HepG2 (cell line): Measurements from ENCODE around the gene ZNF385B. TPM values are rescaled to one million over a fixed set of nuclear protein-coding genes. Genes with fewer than 3 reads are reported as not detected.
A peak's percentile ranks its signal among the peaks of the same experiment; 100 is the strongest.

Source experiments
- ATAC-seq: fragments of 200-7000 bp; cut with Tn5 transposase; 3 replicates; pipeline ENCODE4 v1.9.1; 2020; ENCODE audit warnings: mild to moderate bottlenecking, moderate library complexity
- Bru-seq: library from RNA; stranded (reverse); fragments of 400-500 nt; gene quantifications from one replicate; lab custom pipeline; 2021; lab: Mats Ljungman, UMichigan
- BruChase-seq, 2 experiments: library from RNA; stranded (reverse); fragments of 400-500 nt; gene quantifications; one replicate each; lab custom pipeline; 2021; lab: Mats Ljungman, UMichigan
- BruUV-seq: library from RNA; stranded (reverse); fragments of 400-500 nt; replicated peaks from 2 replicates; lab custom pipeline; 2021; lab: Mats Ljungman, UMichigan
- CTCF ChIA-PET: fragments of 300-600 bp; formaldehyde crosslinking; extraction: SDS; loops from one replicate; lab custom pipeline; 2021; ENCODE audit warnings: low total read pairs, inconsistent platforms, low intra/inter-chr PET ratio; lab: Yijun Ruan, JAX
- POLR2A ChIA-PET: fragments of 350-600 bp; sonication (Branson Sonifier 250); formaldehyde crosslinking; loops from one replicate; lab custom pipeline; 2020; ENCODE audit warnings: antibody characterized with exemption, inconsistent platforms; lab: Yijun Ruan, JAX
- DNase-seq: peaks from one replicate; pipeline ENCODE4 v3.0.0-alpha.2; 2015; ENCODE audit warnings: low spot score
- FAIRE-seq: peaks from 3 replicates; lab custom pipeline; 2011; peaks lifted over from hg19 to GRCh38; lab: Jason Lieb, UNC
- H2AFZ ChIP-seq: one replicate; pipeline ENCODE4 v1.6.1; 2011; ENCODE audit warnings: low read length, inconsistent platforms
- H3K27ac ChIP-seq: fragments of 300-600 bp; 3 replicates; pipeline ENCODE4 v1.8.0; 2011; ENCODE audit warnings: mixed run types, mild to moderate bottlenecking, mixed read lengths, low read length, inconsistent platforms; ENCODE audit not compliant: insufficient read depth; ENCODE audit errors: extremely low read length
- H3K27me3 ChIP-seq, 2 experiments: fragments of 200-600 bp in 1 of 2; 2 replicates in 1 of 2; 3 replicates in 1 of 2; pipeline versions ENCODE4 v1.6.0 to v1.8.0; 2011; ENCODE audit warnings: low read length in 2 of 2, mild to moderate bottlenecking in 2 of 2, moderate library complexity in 2 of 2, inconsistent platforms in 1 of 2; ENCODE audit not compliant: insufficient read depth in 2 of 2, control insufficient read depth in 1 of 2
- H3K36me3 ChIP-seq, 2 experiments: fragments of 200-600 bp in 1 of 2; replicated peaks in 1 of 2; 2 replicates in 1 of 2; 3 replicates in 1 of 2; pipeline versions ENCODE4 v1.5.1 to v1.8.0; 2011; ENCODE audit warnings: low read length in 2 of 2, inconsistent platforms in 1 of 2; ENCODE audit not compliant: insufficient read depth in 2 of 2, control insufficient read depth in 1 of 2
- H3K4me1 ChIP-seq: 2 replicates; pipeline ENCODE4 v1.5.1; 2012; ENCODE audit warnings: low read length, inconsistent platforms; ENCODE audit not compliant: insufficient read depth
- H3K4me2 ChIP-seq: 2 replicates; pipeline ENCODE4 v1.6.0; 2011; ENCODE audit warnings: low read depth, low read length, inconsistent platforms
- H3K4me3 ChIP-seq, 3 experiments: fragments of 200-600 bp in 1 of 3; sonication (generic), shearing (Covaris generic) in 1 of 3; replicated peaks in 1 of 3; 2 replicates each; pipeline ENCODE4 v1.5.1; 2011 to 2016; ENCODE audit warnings: low read length in 3 of 3, inconsistent platforms in 2 of 3, low read depth in 2 of 3, mild to moderate bottlenecking in 2 of 3, control low read depth in 1 of 3, mixed read lengths in 1 of 3; ENCODE audit not compliant: insufficient read depth in 1 of 3
- H3K79me2 ChIP-seq: one replicate; pipeline ENCODE4 v1.6.1; 2011; ENCODE audit warnings: low read length, inconsistent platforms; ENCODE audit not compliant: insufficient read depth
- H3K9ac ChIP-seq: 2 replicates; pipeline ENCODE4 v1.6.0; 2011; ENCODE audit warnings: mild to moderate bottlenecking, low read depth, low read length, inconsistent platforms; ENCODE audit not compliant: insufficient read depth
- H3K9me3 ChIP-seq: 2 replicates; pipeline ENCODE4 v1.5.1; 2012; ENCODE audit warnings: mild to moderate bottlenecking, low read length
- H4K20me1 ChIP-seq: 2 replicates; pipeline ENCODE4 v1.6.0; 2011; ENCODE audit warnings: inconsistent platforms, mild to moderate bottlenecking, low read length, moderate library complexity; ENCODE audit not compliant: insufficient read depth
- GABPB1 ChIP-seq: IDR thresholded peaks from 2 replicates; pipeline ENCODE4 v1.6.1; 2016; ENCODE audit warnings: mild to moderate bottlenecking, missing genetic modification reagents, moderate library complexity, missing compliant biosample characterization
- MTA1 ChIP-seq: sonication (generic); formaldehyde crosslinking; IDR thresholded peaks from 2 replicates; pipeline ENCODE4 v1.4.0; 2020; ENCODE audit warnings: missing genetic modification reagents, mild to moderate bottlenecking, borderline replicate concordance
- ZNF33A ChIP-seq: sonication (generic); formaldehyde crosslinking; IDR thresholded peaks from 2 replicates; pipeline ENCODE4 v1.5.1; 2020; ENCODE audit warnings: missing genetic modification reagents, mild to moderate bottlenecking, moderate library complexity, borderline replicate concordance
- ZNF816 ChIP-seq: sonication (generic); formaldehyde crosslinking; IDR thresholded peaks from 2 replicates; pipeline ENCODE4 v1.8.0; 2022; ENCODE audit warnings: missing genetic modification reagents, mild to moderate bottlenecking, borderline replicate concordance
- WGBS: methylation state at CpG from one replicate; pipeline ENCODE4 v1.1.6; 2017; ENCODE audit warnings: low lambda C conversion rate; 5-methylcytosine and 5-hydroxymethylcytosine counted together
- in situ Hi-C: cut with HindIII; loops from 2 replicates; pipeline ENCODE4 v1.10.0; 2017; ENCODE audit warnings: low pct_unique_long_range_greater_than_20kb; ENCODE audit not compliant: extremely low pct_ligation_motif_present
- intact Hi-C: fragments of 100-400 bp; cut with micrococcal nuclease; formaldehyde crosslinking; loops from one replicate; pipeline ENCODE4 v1.10.0; 2022; ENCODE audit not compliant: unreplicated experiment
- long read RNA-seq, 2 experiments: library from RNA in 1 of 2; library from polyadenylated mRNA in 1 of 2; stranded (forward) in 1 of 2; unstranded in 1 of 2; transcript quantifications; one replicate each; pipeline ENCODE4 v2.0.0, GENCODE V29; 2019 to 2022
- polyA minus RNA-seq, 3 experiments: library from RNA; depleted of rRNA, polyadenylated mRNA; stranded (reverse); fragments of >200 nt; gene quantifications; 2 replicates each; pipeline ENCODE4 v1.2.3, GENCODE V29; 2011; ENCODE audit warnings: low replicate concordance in 1 of 3
- polyA plus RNA-seq, 8 experiments: library from polyadenylated mRNA; depleted of rRNA in 3 of 8; stranded (reverse) in 7 of 8; unstranded in 1 of 8; fragments of >200 nt; fragmentation: Illumina TruSeq in 4 of 8; extraction: Trizol in 4 of 8; gene quantifications; 2 replicates each; pipeline versions ENCODE4 v1.2.1 to v1.2.3, GENCODE V29; 2011 to 2016; ENCODE audit warnings: low read depth in 4 of 8, missing spikeins in 1 of 8, mixed read lengths in 1 of 8; ENCODE audit not compliant: insufficient read depth in 1 of 8
- total RNA-seq, 5 experiments: library from RNA; depleted of rRNA; stranded (reverse); fragments of >200 nt; fragmentation: Illumina TruSeq; extraction: Trizol; gene quantifications; 2 replicates each; pipeline ENCODE4 v1.2.3, GENCODE V29; 2016; ENCODE audit warnings: low read depth in 1 of 5
- TF ChIP-seq, protein P1 (sequence below): sonication (generic); formaldehyde crosslinking; IDR thresholded peaks from 2 replicates; pipeline ENCODE4 v1.4.0; 2020; ENCODE audit warnings: mild to moderate bottlenecking, missing genetic modification reagents
- TF ChIP-seq, protein P2 (sequence below): sonication (generic); formaldehyde crosslinking; IDR thresholded peaks from 2 replicates; pipeline ENCODE4; 2020; ENCODE audit warnings: missing genetic modification reagents, mild to moderate bottlenecking, borderline replicate concordance

ZNF385B gene
- total RNA-seq (2016; rRNA removed; fragmentation: Illumina TruSeq; extraction: Trizol) (3.3 and 4.0 TPM in 2 replicates), polyA plus RNA-seq (2011; rRNA removed) (5.6 and 6.7 TPM in 2 replicates), polyA minus RNA-seq (2011; rRNA and poly(A)+ RNA removed; ENCODE audit: low replicate concordance) (8.8 TPM in 1 of 2 replicates, not detected in the other), Bru-seq, nascent RNA (percentile 40 among the genes with signal in this experiment), BruChase-seq, experiment 1, labeled RNA remaining after a 6-hour chase (percentile 34 among the genes with signal in this experiment), BruChase-seq, experiment 2, labeled RNA remaining after a 2-hour chase (percentile 32 among the genes with signal in this experiment)
- total RNA-seq (2016; cell fraction: cytosol; rRNA removed; fragmentation: Illumina TruSeq; extraction: Trizol; ENCODE audit: low read depth) = 0.91 and 1.4 TPM in 2 replicates
- 3.7 and 4.7 TPM in 2 replicates for total RNA-seq (2016; cell fraction: insoluble cytoplasmic fraction; rRNA removed; fragmentation: Illumina TruSeq; extraction: Trizol)
- total RNA-seq (2016; cell fraction: membrane; rRNA removed; fragmentation: Illumina TruSeq; extraction: Trizol) = 3.0 and 4.0 TPM in 2 replicates
- 8.5 and 9.0 TPM in 2 replicates for total RNA-seq (2016; cell fraction: nucleus; rRNA removed; fragmentation: Illumina TruSeq; extraction: Trizol)
- 3.7 and 4.0 TPM in 2 replicates for polyA plus RNA-seq (2011; cell fraction: cytosol; rRNA removed)
- polyA plus RNA-seq (2011; cell fraction: nucleus; rRNA removed) = 3.8 and 4.5 TPM in 2 replicates
- polyA plus RNA-seq (2012) = 3.8 and 6.1 TPM in 2 replicates
- 1.5 and 1.7 TPM in 2 replicates for polyA plus RNA-seq (2016; cell fraction: cytosol; fragmentation: Illumina TruSeq; extraction: Trizol; ENCODE audit: low read depth)
- polyA plus RNA-seq (2016; cell fraction: insoluble cytoplasmic fraction; fragmentation: Illumina TruSeq; extraction: Trizol; ENCODE audit: low read depth) = 9.0 and 10.1 TPM in 2 replicates
- 4.7 and 5.6 TPM in 2 replicates for polyA plus RNA-seq (2016; cell fraction: membrane; fragmentation: Illumina TruSeq; extraction: Trizol; ENCODE audit: low read depth)
- 8.6 and 9.5 TPM in 2 replicates for polyA plus RNA-seq (2016; cell fraction: nucleus; fragmentation: Illumina TruSeq; extraction: Trizol; ENCODE audit: insufficient read depth, low read depth)
- polyA minus RNA-seq (2011; cell fraction: cytosol; rRNA and poly(A)+ RNA removed) = 4.1 and 4.4 TPM in 2 replicates
- polyA minus RNA-seq (2011; cell fraction: nucleus; rRNA and poly(A)+ RNA removed) = 32.3 and 34.8 TPM in 2 replicates
- long read RNA-seq, experiment 1, partial matches to known transcripts = 2 of 4 reads
- long read RNA-seq, experiment 1, other reads (novel, unspliced or antisense) = 2 of 4 reads
- long read RNA-seq, experiment 2, partial matches to known transcripts = 0 of 5 reads
- long read RNA-seq, experiment 2, other reads (novel, unspliced or antisense) = 5 of 5 reads

GRCh38 chr2:179861416-179862067, at the start of gene ZNF385B:
TSS of gene ZNF385B (minus strand) at chr2:179861612.
- FAIRE-seq (no peak), ATAC-seq (peak; percentile 9; the same call in 2 of the 3 replicates), DNase-seq (no peak)
- Histone ChIP-seq H3K9me3 (no peaks in the 10 kb centered on the region), H3K4me2 (peak within 1 kb of the TSS; percentile 76), H3K4me3 (peak within 1 kb of the TSS; percentile 24 to 67 (median 52); a peak in 4 of 6 replicates), H3K9ac (no peak within 1 kb of the TSS), H3K79me2 (no peaks in the 10 kb centered on the region), H3K27ac (no peak within 1 kb of the TSS), H4K20me1 (no peaks in the 10 kb centered on the region; the same call in 1 of the 2 replicates), H3K4me1 (peaks cover 15% of the 10 kb centered on the region), H3K36me3 (no peaks in the 10 kb centered on the region), H2AFZ (no peak within 1 kb of the TSS), H3K27me3 (peaks cover 0 to 53% of the 10 kb centered on the region in 2 experiments; a peak in 4 of 5 replicates)
- intact Hi-C loops = no loop called here
- CTCF ChIA-PET = no interaction called here
- no TSS peak for BruUV-seq
- POLR2A ChIA-PET = no interaction called here
- in situ Hi-C loops = no loop called here
- TF ChIP-seq ZNF816 (CRISPR knock-in tag) (no peak), MTA1 (CRISPR knock-in tag) (0 out of 2 replicates have a peak, but pooled peaks have one; percentile 7), ZNF33A (CRISPR knock-in tag) (no peak), GABPB1 (peak; percentile 13; the same call in 1 of the 2 replicates)
- TF ChIP-seq, protein P1, sequence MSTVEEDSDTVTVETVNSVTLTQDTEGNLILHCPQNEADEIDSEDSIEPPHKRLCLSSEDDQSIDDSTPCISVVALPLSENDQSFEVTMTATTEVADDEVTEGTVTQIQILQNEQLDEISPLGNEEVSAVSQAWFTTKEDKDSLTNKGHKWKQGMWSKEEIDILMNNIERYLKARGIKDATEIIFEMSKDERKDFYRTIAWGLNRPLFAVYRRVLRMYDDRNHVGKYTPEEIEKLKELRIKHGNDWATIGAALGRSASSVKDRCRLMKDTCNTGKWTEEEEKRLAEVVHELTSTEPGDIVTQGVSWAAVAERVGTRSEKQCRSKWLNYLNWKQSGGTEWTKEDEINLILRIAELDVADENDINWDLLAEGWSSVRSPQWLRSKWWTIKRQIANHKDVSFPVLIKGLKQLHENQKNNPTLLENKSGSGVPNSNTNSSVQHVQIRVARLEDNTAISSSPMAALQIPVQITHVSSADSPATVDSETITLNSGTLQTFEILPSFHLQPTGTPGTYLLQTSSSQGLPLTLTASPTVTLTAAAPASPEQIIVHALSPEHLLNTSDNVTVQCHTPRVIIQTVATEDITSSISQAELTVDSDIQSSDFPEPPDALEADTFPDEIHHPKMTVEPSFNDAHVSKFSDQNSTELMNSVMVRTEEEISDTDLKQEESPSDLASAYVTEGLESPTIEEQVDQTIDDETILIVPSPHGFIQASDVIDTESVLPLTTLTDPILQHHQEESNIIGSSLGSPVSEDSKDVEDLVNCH = no peak
- TF ChIP-seq, protein P2, sequence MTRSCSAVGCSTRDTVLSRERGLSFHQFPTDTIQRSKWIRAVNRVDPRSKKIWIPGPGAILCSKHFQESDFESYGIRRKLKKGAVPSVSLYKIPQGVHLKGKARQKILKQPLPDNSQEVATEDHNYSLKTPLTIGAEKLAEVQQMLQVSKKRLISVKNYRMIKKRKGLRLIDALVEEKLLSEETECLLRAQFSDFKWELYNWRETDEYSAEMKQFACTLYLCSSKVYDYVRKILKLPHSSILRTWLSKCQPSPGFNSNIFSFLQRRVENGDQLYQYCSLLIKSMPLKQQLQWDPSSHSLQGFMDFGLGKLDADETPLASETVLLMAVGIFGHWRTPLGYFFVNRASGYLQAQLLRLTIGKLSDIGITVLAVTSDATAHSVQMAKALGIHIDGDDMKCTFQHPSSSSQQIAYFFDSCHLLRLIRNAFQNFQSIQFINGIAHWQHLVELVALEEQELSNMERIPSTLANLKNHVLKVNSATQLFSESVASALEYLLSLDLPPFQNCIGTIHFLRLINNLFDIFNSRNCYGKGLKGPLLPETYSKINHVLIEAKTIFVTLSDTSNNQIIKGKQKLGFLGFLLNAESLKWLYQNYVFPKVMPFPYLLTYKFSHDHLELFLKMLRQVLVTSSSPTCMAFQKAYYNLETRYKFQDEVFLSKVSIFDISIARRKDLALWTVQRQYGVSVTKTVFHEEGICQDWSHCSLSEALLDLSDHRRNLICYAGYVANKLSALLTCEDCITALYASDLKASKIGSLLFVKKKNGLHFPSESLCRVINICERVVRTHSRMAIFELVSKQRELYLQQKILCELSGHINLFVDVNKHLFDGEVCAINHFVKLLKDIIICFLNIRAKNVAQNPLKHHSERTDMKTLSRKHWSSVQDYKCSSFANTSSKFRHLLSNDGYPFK (CRISPR knock-in tag) = no peak
- 21% methylated on average over 34 of the region's 55 CpGs for WGBS
